ENCODE data around the gene SYNDIG1L. TPM values are rescaled to one million over a fixed set of nuclear protein-coding genes. Genes with fewer than 3 reads are reported as not detected.
A peak's percentile ranks its signal among the peaks of the same experiment; 100 is the strongest.
"Not testable (repeated sequence)": the region's sequence is repeated elsewhere in the genome, so short reads cannot be mapped to it uniquely, and the experiment has no call there.

The SYNDIG1L gene
- total RNA-seq, 2 experiments from 2014 or later: not detected

- Mint-ChIP-seq H3K27me3 (no peaks in the 10 kb centered on the region), H3K36me3 (no peaks in the 10 kb centered on the region), H3K9me3 (no peaks in the 10 kb centered on the region), H3K4me3 (peak overlapping the region; percentile 58), H3K27ac (peak overlapping the region; percentile 71), H3K4me1 (peaks cover 11% of the 10 kb centered on the region)
- DNase-seq: peak; percentile 76
Observed at GRCh38 chr14:74401504-74402241, 24.3 kb downstream of the SYNDIG1L start.

- H3K27me3 Mint-ChIP-seq: no peaks in the 10 kb centered on the region
Observed at GRCh38 chr14:74400919-74401503, 25.0 kb downstream of the SYNDIG1L start.

DNA sequence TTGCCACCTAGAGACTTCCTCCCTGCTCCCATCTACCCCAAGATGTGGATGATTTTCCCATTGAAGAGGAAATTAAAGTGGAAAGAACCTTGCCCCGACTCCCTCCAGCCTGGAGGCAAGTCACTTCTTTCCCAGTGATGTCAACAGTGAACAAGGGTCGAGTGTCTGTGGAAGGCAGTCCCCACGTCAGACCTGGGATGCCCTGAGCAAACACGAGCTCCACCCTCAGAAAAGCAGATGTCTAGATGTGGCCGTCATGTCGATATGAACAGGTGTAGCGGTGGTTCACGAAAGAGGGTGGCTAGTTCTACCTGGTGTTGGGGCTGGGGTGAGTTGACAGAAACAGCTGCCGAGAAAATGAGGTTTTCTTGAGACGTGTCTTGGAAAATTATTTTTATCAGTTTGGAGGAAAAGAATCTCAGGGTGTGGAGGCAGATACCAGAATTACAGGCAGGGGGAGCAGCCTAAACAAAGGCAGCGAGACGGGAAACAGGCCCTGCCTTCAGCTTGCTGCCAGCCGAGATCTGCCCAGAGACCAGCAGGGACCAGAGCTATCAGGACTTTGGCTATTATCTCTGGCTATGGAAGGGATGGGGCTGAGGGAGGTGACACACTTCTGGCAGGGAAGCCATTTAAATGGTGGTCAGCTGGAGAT lies 25.9 kb downstream of the SYNDIG1L start:
- Mint-ChIP-seq H3K27me3 (no peaks in the 10 kb centered on the region), H3K27ac (peak overlapping the region; percentile 57), H3K4me3 (no peak overlapping the region), H3K36me3 (no peaks in the 10 kb centered on the region), H3K9me3 (no peaks in the 10 kb centered on the region), H3K4me1 (peaks cover 11% of the 10 kb centered on the region)
- no peak for DNase-seq

More at GRCh38 chr14:74400919-74401503, 25.0 kb downstream of the SYNDIG1L start:
- no peak for DNase-seq
- H3K4me3 Mint-ChIP-seq: peak overlapping the region; percentile 58
- H3K36me3 Mint-ChIP-seq: no peaks in the 10 kb centered on the region
- H3K9me3 Mint-ChIP-seq: no peaks in the 10 kb centered on the region
- peak overlapping the region; percentile 71 for H3K27ac Mint-ChIP-seq
- peaks cover 11% of the 10 kb centered on the region for H3K4me1 Mint-ChIP-seq

GRCh38 chr14:74395094-74395493 lies 30.9 kb downstream of the SYNDIG1L start:
- Mint-ChIP-seq H3K4me1 (no peaks in the 10 kb centered on the region), H3K4me3 (no peak overlapping the region), H3K9me3 (no peaks in the 10 kb centered on the region), H3K27ac (no peak overlapping the region), H3K27me3 (peaks cover 5% of the 10 kb centered on the region), H3K36me3 (no peaks in the 10 kb centered on the region)
- no peak for DNase-seq

- Mint-ChIP-seq H3K27ac (no peak overlapping the region), H3K4me1 (no peaks in the 10 kb centered on the region), H3K9me3 (no peaks in the 10 kb centered on the region), H3K4me3 (no peak overlapping the region), H3K36me3 (no peaks in the 10 kb centered on the region), H3K27me3 (peaks cover 5% of the 10 kb centered on the region)
- DNase-seq: no peak
Observed at GRCh38 chr14:74394549-74394948, 31.5 kb downstream of the SYNDIG1L start.

- H3K4me1 Mint-ChIP-seq: no peaks in the 10 kb centered on the region
- no peak overlapping the region for H3K27ac Mint-ChIP-seq
- DNase-seq: no peak
- H3K36me3 Mint-ChIP-seq: no peaks in the 10 kb centered on the region
- no peaks in the 10 kb centered on the region for H3K9me3 Mint-ChIP-seq
- H3K4me3 Mint-ChIP-seq: no peak overlapping the region
- H3K27me3 Mint-ChIP-seq: peaks cover 5% of the 10 kb centered on the region
Observed at GRCh38 chr14:74392616-74393570, 33.1 kb downstream of the SYNDIG1L start.

DNA sequence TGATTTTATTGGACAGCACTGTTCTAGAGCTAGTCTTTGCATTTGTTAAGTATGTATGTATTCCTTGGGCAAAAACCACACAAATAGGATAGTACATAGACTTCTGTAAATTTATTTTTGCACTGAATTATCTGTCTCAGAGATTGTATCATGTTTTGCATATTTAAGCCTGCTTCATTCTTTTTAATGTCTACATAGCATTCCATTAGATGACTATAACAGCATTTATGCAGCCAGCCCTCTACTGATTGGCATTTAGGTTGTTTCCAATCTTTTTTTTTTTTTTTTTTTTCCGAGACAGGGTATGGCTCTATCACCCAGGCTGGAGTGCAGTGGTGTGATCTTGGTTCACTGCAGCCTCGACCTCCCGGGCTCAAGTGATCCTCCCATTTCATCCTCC lies 34.5 kb downstream of the SYNDIG1L start:
- no peak overlapping the region for H3K27ac Mint-ChIP-seq
- H3K27me3 Mint-ChIP-seq: peaks cover 5% of the 10 kb centered on the region
- no peak overlapping the region for H3K4me3 Mint-ChIP-seq
- no peaks in the 10 kb centered on the region for H3K4me1 Mint-ChIP-seq
- DNase-seq: no peak
- no peaks in the 10 kb centered on the region for H3K36me3 Mint-ChIP-seq
- H3K9me3 Mint-ChIP-seq: no peaks in the 10 kb centered on the region

- DNase-seq, H3K27me3 Mint-ChIP-seq, H3K27ac Mint-ChIP-seq, H3K9me3 Mint-ChIP-seq, H3K4me1 Mint-ChIP-seq, H3K4me3 Mint-ChIP-seq, H3K36me3 Mint-ChIP-seq: not testable (repeated sequence)
Observed at GRCh38 chr14:74390505-74390904, 35.5 kb downstream of the SYNDIG1L start.

- H3K27me3 Mint-ChIP-seq: peaks cover 5% of the 10 kb centered on the region
- H3K4me3 Mint-ChIP-seq: no peak overlapping the region
- no peaks in the 10 kb centered on the region for H3K36me3 Mint-ChIP-seq
- H3K4me1 Mint-ChIP-seq: no peaks in the 10 kb centered on the region
- H3K27ac Mint-ChIP-seq: no peak overlapping the region
- no peak for DNase-seq
- H3K9me3 Mint-ChIP-seq: no peaks in the 10 kb centered on the region
Observed at GRCh38 chr14:74389980-74390379, 36.0 kb downstream of the SYNDIG1L start.

GRCh38 chr14:74382231-74382630 lies 43.8 kb downstream of the SYNDIG1L start:
- no peak for DNase-seq
- Mint-ChIP-seq H3K4me1 (no peaks in the 10 kb centered on the region), H3K4me3 (no peak overlapping the region), H3K9me3 (no peaks in the 10 kb centered on the region), H3K36me3 (no peaks in the 10 kb centered on the region), H3K27me3 (no peaks in the 10 kb centered on the region), H3K27ac (no peak overlapping the region)

DNA sequence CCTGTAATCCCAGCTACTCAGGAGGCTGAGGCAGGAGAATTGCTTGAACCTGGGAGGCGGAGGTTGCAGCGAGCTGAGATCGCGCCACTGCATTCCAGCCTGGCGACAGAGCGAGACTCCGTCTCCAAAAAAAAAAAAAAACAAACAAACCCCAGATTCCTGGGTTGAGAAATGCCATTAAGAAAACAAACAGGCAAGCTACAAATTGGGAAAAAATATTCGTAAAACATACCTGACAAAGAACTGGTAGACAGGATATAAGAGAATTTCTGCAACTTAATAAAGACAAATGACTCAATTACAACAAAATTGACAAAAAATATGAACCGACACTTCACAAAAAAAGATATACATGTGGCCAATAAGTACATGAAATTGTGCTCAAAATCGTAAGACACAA lies 44.4 kb downstream of the SYNDIG1L start:
- not testable (repeated sequence) for H3K4me1 Mint-ChIP-seq, H3K9me3 Mint-ChIP-seq, H3K27ac Mint-ChIP-seq, H3K27me3 Mint-ChIP-seq, H3K36me3 Mint-ChIP-seq, H3K4me3 Mint-ChIP-seq, DNase-seq

DNA sequence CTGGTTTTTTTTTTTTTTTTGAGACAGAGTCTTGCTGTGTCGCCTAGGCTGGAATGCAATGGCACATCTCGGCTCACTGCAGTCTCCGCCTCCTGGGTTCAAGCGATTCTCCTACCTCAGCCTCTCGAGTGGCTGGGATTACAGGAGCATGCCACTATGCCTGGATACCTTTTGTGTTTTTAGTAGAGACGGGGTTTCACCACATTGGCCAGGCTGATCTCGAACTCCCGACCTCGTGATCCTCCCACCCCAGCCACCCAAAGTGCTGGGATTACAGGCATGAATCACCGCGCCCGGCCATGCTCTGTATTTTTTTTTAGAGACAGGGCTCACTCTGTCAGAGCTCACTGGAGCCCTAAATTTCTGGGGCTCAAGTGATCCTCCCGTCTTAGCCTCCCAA lies 45.2 kb downstream of the SYNDIG1L start:
- no peaks in the 10 kb centered on the region for H3K9me3 Mint-ChIP-seq
- H3K27ac Mint-ChIP-seq: no peak overlapping the region
- H3K36me3 Mint-ChIP-seq: no peaks in the 10 kb centered on the region

GRCh38 chr14:74380172-74380571 lies 45.8 kb downstream of the SYNDIG1L start:
- no peak overlapping the region for H3K4me3 Mint-ChIP-seq
- no peaks in the 10 kb centered on the region for H3K27me3 Mint-ChIP-seq
- DNase-seq: no peak
- H3K36me3 Mint-ChIP-seq: no peaks in the 10 kb centered on the region
- H3K27ac Mint-ChIP-seq: no peak overlapping the region
- no peaks in the 10 kb centered on the region for H3K4me1 Mint-ChIP-seq
- H3K9me3 Mint-ChIP-seq: no peaks in the 10 kb centered on the region

More for the DNA sequence above, 45.2 kb downstream of the SYNDIG1L start:
- DNase-seq: no peak
- H3K27me3 Mint-ChIP-seq: no peaks in the 10 kb centered on the region
- H3K4me3 Mint-ChIP-seq: no peak overlapping the region
- H3K4me1 Mint-ChIP-seq: no peaks in the 10 kb centered on the region

GRCh38 chr14:74377976-74378690 lies 47.9 kb downstream of the SYNDIG1L start:
- Mint-ChIP-seq H3K9me3 (no peaks in the 10 kb centered on the region), H3K27ac (no peak overlapping the region), H3K36me3 (no peaks in the 10 kb centered on the region), H3K4me1 (no peaks in the 10 kb centered on the region), H3K4me3 (no peak overlapping the region), H3K27me3 (no peaks in the 10 kb centered on the region)
- DNase-seq: no peak

Data from activated naive CD8-positive, alpha-beta T cell treated with anti-CD3 and anti-CD28 coated beads for 36 hours (primary cell).